GM12801 (cell line): Measurements from ENCODE around the gene DYNC1LI1.

Experiments used
- TF ChIP-seq, protein P1 (sequence below): IDR thresholded peaks from one replicate; pipeline ENCODE4 v1.5.1; 2011; ENCODE audit warnings: control low read depth; ENCODE audit not compliant: insufficient read length; ENCODE audit errors: extremely low read depth

DYNC1LI1 gene

DNA sequence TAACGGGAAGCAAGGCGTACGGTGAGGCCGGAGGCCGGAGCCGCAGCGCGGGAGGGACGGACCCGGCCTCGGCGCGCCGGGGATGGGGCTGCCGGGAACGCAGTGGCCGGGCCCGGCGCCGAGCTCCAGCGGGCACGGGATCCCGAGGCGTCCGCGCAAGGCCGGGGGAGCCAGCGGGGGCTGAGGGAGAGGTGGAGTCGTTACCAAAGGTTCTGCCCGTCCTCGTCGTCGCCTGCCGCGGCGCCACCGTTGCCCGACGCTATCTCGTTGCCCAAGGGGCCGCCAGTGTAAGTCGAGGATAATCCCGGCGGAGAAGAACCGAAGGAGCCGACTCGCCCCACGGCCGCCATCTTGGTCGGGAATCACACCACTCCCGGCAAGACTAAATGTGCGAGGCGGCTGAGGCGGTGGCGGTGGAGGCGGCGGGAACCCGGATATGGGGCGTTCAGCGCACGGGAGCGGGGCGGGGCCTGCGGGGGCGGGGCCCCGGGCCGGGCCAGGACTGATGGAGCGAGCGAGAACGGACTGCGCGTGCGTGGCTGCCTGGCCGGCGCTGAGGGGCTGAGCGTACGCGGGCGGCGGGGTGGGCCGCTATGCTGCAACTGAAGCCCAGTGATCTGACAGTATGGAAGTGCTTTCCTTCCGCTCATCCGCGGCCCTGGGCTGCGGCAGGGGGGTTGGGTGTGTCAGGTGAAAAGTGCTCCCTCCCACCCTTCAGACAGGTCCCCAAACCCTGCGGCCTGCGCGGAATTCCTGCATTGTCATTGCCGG is at the start of gene DYNC1LI1:
TSS of gene DYNC1LI1 (minus strand) at position 438 of the 771 bp plus-strand sequence. CDS start at position 350, 88 bp downstream.
- TF ChIP-seq, protein P1, sequence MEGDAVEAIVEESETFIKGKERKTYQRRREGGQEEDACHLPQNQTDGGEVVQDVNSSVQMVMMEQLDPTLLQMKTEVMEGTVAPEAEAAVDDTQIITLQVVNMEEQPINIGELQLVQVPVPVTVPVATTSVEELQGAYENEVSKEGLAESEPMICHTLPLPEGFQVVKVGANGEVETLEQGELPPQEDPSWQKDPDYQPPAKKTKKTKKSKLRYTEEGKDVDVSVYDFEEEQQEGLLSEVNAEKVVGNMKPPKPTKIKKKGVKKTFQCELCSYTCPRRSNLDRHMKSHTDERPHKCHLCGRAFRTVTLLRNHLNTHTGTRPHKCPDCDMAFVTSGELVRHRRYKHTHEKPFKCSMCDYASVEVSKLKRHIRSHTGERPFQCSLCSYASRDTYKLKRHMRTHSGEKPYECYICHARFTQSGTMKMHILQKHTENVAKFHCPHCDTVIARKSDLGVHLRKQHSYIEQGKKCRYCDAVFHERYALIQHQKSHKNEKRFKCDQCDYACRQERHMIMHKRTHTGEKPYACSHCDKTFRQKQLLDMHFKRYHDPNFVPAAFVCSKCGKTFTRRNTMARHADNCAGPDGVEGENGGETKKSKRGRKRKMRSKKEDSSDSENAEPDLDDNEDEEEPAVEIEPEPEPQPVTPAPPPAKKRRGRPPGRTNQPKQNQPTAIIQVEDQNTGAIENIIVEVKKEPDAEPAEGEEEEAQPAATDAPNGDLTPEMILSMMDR: no peak

DNA sequence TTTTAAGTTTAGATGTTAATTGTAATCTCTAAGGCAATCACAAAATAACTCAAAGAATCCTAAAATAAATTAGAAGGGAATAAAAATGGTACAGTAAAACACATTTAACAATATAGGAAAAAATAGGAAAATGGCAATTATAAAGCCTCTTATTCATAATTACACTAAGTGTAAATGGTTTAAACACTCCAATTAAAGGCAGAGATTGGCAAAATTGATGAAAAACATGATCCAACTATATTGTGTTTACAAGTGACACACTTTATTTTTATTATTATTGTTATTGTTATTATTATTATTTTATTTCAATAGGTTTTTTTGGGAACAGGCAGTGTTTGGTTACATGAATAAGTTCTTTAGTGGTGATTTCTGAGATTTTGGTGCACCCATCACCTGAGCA is 48.7 kb upstream of the DYNC1LI1 start:
- TF ChIP-seq, protein P1: no peak

DNA sequence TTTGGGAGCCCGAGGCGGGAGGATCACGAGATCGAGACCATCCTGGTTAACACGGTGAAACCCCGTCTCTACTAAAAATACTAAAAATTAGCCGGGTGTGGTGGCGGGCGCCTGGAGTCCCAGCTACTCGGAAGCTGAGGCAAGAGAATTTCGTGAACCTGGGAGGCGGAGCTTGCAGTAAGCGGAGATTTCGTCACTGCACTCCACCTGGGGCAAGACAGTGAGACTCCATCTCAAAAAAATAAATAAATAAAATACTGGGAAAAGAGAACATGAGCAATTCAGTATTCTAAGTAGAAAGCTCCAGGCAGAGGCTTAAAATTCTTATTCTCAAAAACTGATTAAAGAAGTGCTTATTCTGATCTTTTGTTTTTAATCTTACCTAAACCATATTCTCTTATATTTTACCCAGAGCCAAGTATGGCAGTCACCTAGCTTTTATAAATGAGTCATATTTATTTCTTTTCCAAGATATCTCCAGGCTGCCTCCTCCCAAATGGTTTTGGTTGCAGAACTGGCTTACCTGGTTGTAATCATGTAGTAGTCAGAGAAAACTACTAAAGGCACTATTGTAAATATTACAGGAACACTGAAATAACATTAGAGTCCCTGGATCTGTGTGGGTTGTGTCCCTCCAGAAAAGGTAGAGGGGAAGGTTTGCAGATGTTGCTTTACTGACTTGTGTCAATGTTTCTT is 45.8 kb upstream of the DYNC1LI1 start:
- TF ChIP-seq, protein P1: no peak

DNA sequence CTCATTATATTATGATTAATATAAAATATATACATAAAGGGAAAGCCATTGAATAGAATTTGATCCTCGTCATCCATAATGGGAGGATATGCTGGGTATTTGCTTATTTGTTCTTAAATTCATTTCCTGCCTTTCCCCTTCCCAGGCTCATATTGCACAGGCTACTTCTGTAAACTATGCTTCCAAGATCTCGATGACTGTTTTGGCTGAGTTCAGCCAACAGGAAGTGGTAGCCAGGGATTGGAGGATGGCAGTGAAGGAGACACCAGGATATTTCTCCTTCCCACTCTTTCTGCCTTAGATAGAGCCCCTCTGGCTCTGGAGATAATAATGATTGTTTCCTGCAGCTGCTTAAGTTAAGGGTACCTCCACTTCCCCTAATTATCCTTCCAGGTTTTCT is 44.3 kb upstream of the DYNC1LI1 start:
- TF ChIP-seq, protein P1: no peak

DNA sequence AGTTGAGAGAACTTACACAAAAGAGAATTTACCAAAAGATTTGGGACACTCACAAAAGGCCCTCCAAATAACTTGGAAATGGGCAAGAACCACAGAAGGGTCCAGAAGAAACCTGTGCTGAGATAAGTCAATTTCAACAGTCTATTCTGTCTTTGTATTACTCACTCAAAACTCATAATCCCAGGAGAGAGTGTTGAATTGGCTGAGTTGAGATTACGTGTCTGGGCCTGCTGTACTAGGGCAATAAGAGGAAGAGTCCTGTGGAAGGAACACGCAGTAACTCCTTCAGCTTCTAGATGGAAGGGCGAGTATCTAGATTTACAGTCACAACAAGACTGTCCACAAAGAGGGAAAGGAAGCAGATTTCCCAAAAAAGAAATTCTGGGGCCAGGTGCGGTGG is 42.5 kb upstream of the DYNC1LI1 start:
- TF ChIP-seq, protein P1: no peak

DNA sequence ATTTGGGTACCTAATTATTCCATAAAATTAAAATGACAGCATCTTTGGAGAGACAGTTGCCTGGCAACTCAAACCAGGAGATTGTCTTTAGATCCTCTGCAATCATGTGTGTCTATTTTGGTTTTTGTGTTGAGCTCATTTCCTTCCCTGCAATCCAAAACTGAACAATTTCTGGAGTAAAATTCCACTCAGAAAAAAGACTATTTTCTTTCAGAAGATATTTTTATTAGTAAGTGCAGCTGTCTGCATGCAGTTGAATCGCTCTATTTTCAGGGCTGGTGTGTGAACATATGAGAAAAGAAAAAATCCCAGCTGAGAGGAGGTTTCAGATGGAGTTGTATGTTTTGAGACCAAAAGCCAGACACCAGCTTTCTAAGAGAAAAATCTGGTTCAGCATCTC is 41.9 kb upstream of the DYNC1LI1 start:
- TF ChIP-seq, protein P1: no peak

DNA sequence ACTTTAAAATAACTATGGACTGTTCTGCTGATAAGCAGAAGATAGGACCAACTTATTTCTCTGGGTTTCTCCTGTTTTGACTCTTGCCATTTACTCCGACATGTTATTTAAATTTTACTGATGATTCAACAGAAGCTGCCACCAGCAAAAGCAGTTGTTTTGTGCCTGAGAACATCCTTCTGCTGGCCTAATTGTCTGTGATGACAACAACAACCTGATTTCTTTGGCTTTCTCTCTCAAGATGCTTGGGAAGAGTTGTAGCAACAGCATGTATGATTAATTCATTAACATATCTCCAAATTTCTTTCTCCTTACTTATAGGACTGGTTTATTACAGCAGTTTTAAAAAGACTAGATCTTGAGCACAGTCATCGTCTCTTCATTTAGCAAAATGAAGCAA is 36.9 kb upstream of the DYNC1LI1 start:
- TF ChIP-seq, protein P1: no peak
